Panc1 (cell line): ENCODE results near the gene UNC13B. TPM values are rescaled to one million over a fixed set of nuclear protein-coding genes. Genes with fewer than 3 reads are reported as not detected.

ENCODE experiments used
- ATAC-seq: fragments of 200-7000 bp; cut with Tn5 transposase; 2 replicates; pipeline ENCODE4 v1.9.1; 2020; ENCODE audit warnings: mild to moderate bottlenecking, moderate library complexity
- Bru-seq: library from RNA; stranded (reverse); fragments of 400-500 nt; gene quantifications from one replicate; lab custom pipeline; 2021; lab: Mats Ljungman, UMichigan
- BruChase-seq, 2 experiments: library from RNA; stranded (reverse); fragments of 400-500 nt; gene quantifications; one replicate each; lab custom pipeline; 2021; lab: Mats Ljungman, UMichigan
- BruUV-seq: library from RNA; stranded (reverse); fragments of 400-500 nt; replicated peaks from 2 replicates; lab custom pipeline; 2021; lab: Mats Ljungman, UMichigan
- CTCF ChIA-PET: fragments of 300-600 bp; sonication (Branson Sonifier 250); formaldehyde crosslinking; loops from one replicate; lab custom pipeline; 2022; ENCODE audit warnings: antibody characterized with exemption; lab: Charles Lee
- POLR2A ChIA-PET: fragments of 300-600 bp; sonication (Branson Sonifier 250); formaldehyde crosslinking; loops from one replicate; lab custom pipeline; 2022; ENCODE audit warnings: antibody characterized with exemption; lab: Charles Lee
- DNase-seq: peaks from one replicate; pipeline ENCODE4 v3.0.0-alpha.2; 2010; ENCODE audit warnings: low read depth, low spot score
- H3K27ac ChIP-seq: 2 replicates; pipeline ENCODE4 v1.5.1; 2011; ENCODE audit warnings: mild to moderate bottlenecking, low read length, inconsistent platforms
- H3K27me3 ChIP-seq: fragments of 200-500 bp; sonication (Bioruptor generic); 2 replicates; pipeline ENCODE4 v1.6.0; 2014; ENCODE audit warnings: low read length, inconsistent platforms; ENCODE audit not compliant: control insufficient read depth, insufficient read depth
- H3K36me3 ChIP-seq: fragments of 200-500 bp; sonication (Bioruptor generic); 2 replicates; pipeline ENCODE4 v1.5.1; 2014; ENCODE audit warnings: inconsistent platforms, mild to moderate bottlenecking, low read length, moderate library complexity; ENCODE audit not compliant: control insufficient read depth, insufficient read depth
- H3K4me1 ChIP-seq: 2 replicates; pipeline ENCODE4 v1.5.1; 2011; ENCODE audit warnings: inconsistent platforms, mild to moderate bottlenecking, low read length, moderate library complexity; ENCODE audit not compliant: control insufficient read depth, insufficient read depth
- H3K4me3 ChIP-seq, 2 experiments: 2 replicates each; pipeline ENCODE4 v1.5.1; 2011 to 2012; ENCODE audit warnings: low read depth in 2 of 2, low read length in 2 of 2, mild to moderate bottlenecking in 2 of 2, inconsistent platforms in 1 of 2, moderate library complexity in 1 of 2
- H3K9me3 ChIP-seq: fragments of 200-500 bp; sonication (Bioruptor generic); 2 replicates; pipeline ENCODE4 v1.5.1; 2014; ENCODE audit warnings: low read depth, mild to moderate bottlenecking, inconsistent platforms, low read length, moderate library complexity; ENCODE audit not compliant: control insufficient read depth, insufficient read depth
- CTCF ChIP-seq: fragments of 450-650 bp; IDR thresholded peaks from 2 replicates; pipeline ENCODE4 v1.5.1; 2017; ENCODE audit warnings: mild to moderate bottlenecking
- POLR2AphosphoS5 ChIP-seq: IDR thresholded peaks from 2 replicates; pipeline ENCODE4 v1.6.1; 2012; ENCODE audit warnings: mild to moderate bottlenecking, low read depth, low read length, moderate library complexity
- REST ChIP-seq, 2 experiments: IDR thresholded peaks; 2 replicates each; pipeline ENCODE4 v1.6.1; 2011 to 2012; ENCODE audit warnings: low read depth in 2 of 2, control low read depth in 1 of 2, low read length in 1 of 2, mild to moderate bottlenecking in 1 of 2, moderate library complexity in 1 of 2; ENCODE audit not compliant: insufficient read depth in 1 of 2
- SIN3A ChIP-seq: IDR thresholded peaks from 2 replicates; pipeline ENCODE4 v1.6.1; 2012; ENCODE audit warnings: low read depth, mild to moderate bottlenecking, low read length, moderate library complexity, borderline replicate concordance; ENCODE audit not compliant: insufficient read depth
- TCF7L2 ChIP-seq: IDR thresholded peaks from 2 replicates; pipeline ENCODE4 v1.6.1; 2011; ENCODE audit warnings: mild to moderate bottlenecking, low read depth, low read length, inconsistent platforms
- in situ Hi-C: cut with HindIII; loops from 2 replicates; pipeline ENCODE4 v1.10.0; 2016; ENCODE audit warnings: low sequenced_read_pairs, low pct_unique_long_range_greater_than_20kb
- intact Hi-C: fragments of 100-400 bp; cut with micrococcal nuclease; formaldehyde crosslinking; loops from one replicate; pipeline ENCODE4 v1.10.0; 2022; ENCODE audit not compliant: unreplicated experiment
- long read RNA-seq: library from polyadenylated mRNA; unstranded; transcript quantifications from one replicate; pipeline ENCODE4 v2.0.0, GENCODE V29; 2021; ENCODE audit not compliant: unreplicated experiment
- polyA plus RNA-seq: library from polyadenylated mRNA; unstranded; fragments of >200 nt; gene quantifications from one replicate; pipeline ENCODE4 v1.2.1, GENCODE V29; 2012; ENCODE audit warnings: missing spikeins; ENCODE audit not compliant: insufficient read length
- total RNA-seq: library from RNA; stranded (reverse); gene quantifications from one replicate; pipeline ENCODE4 v1.2.1, GENCODE V29; 2021; ENCODE audit not compliant: unreplicated experiment

Gene UNC13B
- total RNA-seq (35.2 TPM), Bru-seq, nascent RNA (percentile 69 among the genes with signal in this experiment), BruChase-seq, experiment 1, labeled RNA remaining after a 2-hour chase (percentile 59 among the genes with signal in this experiment), BruChase-seq, experiment 2, labeled RNA remaining after a 6-hour chase (percentile 64 among the genes with signal in this experiment)
- polyA plus RNA-seq, result 25.3 TPM
- long read RNA-seq, full-length matches to known transcripts, result 9 of 58 reads
- long read RNA-seq, partial matches to known transcripts, result 41 of 58 reads
- long read RNA-seq, other reads (novel, unspliced or antisense), result 8 of 58 reads

- BruUV-seq, result no TSS peak
- in situ Hi-C loops, result no loop called here
- TF ChIP-seq CTCF (peak; percentile 35; the same call in 1 of the 2 replicates), POLR2AphosphoS5 (peak; percentile 79), REST (IDR thresholded peaks at IDR 0.05; ENCODE audit: insufficient read depth in 1 of 2, low read depth in 2 of 2, low read length in 1 of 2) (no peak; a peak in 1 of 4 replicates), TCF7L2 (no peak; the same call in 1 of the 2 replicates), SIN3A (peak; percentile 94)
- peak; percentile 98 for ATAC-seq
- Histone ChIP-seq H3K27me3 (no peaks in the 10 kb centered on the region), H3K36me3 (no peaks in the 10 kb centered on the region), H3K9me3 (no peaks in the 10 kb centered on the region), H3K4me3 (peak within 1 kb of the TSS; percentile 70 to 90), H3K27ac (peak within 1 kb of the TSS; percentile 87), H3K4me1 (peaks cover 15% of the 10 kb centered on the region)
- CTCF ChIA-PET, result interaction anchor here (0.6 to 1.3 kb wide), 3 partner anchors 43 to 97 kb away, joined by 3 to 5 read pairs (median 4); partner anchors contain the start of gene ATOSB
- intact Hi-C loops, result no loop called here
- DNase-seq, result peak; percentile 56
- POLR2A ChIA-PET, result interaction anchor here (0.6 to 1.7 kb wide), 13 partner anchors 25 to 576 kb away, joined by 3 to 9 read pairs (median 4); partner anchors contain the start of genes ATOSB and STOML2
Measured at GRCh38 chr9:35161713-35162604, at the start of gene UNC13B. Gene UNC13B, plus strand, starts transcription at chr9:35162009. Its CDS starts 275 bp downstream, at chr9:35162284.

- H3K27me3 ChIP-seq, result no peaks in the 10 kb centered on the region
- intact Hi-C loops (no loop called here), in situ Hi-C loops (no loop called here)
- BruUV-seq, result no TSS peak
- ATAC-seq (no peak), DNase-seq (no peak)
- ChIA-PET POLR2A (interaction anchor here (0.6 kb wide), 1 partner anchor 1088 kb away, joined by 3 read pairs; no protein-coding TSS in a partner anchor), CTCF (no interaction called here)
- H3K36me3 ChIP-seq, result no peaks in the 10 kb centered on the region
- no peaks in the 10 kb centered on the region for H3K9me3 ChIP-seq
- peak overlapping the region; percentile 60 to 82 for H3K4me3 ChIP-seq
- H3K4me1 ChIP-seq, result peaks cover 39% of the 10 kb centered on the region
- TF ChIP-seq REST (IDR thresholded peaks at IDR 0.05; ENCODE audit: insufficient read depth in 1 of 2, low read depth in 2 of 2, low read length in 1 of 2) (no peak), SIN3A (no peak), CTCF (no peak), TCF7L2 (no peak), POLR2AphosphoS5 (no peak)
- peak overlapping the region; percentile 97 for H3K27ac ChIP-seq
Measured at GRCh38 chr9:35112257-35113020, 49.4 kb upstream of the UNC13B start.
